H1 (cell line): ENCODE measurements around the gene ALPL. TPM values are rescaled to one million over a fixed set of nuclear protein-coding genes. Genes with fewer than 3 reads are reported as not detected.

Experiments
- CTCF ChIA-PET: fragments of 300-600 bp; sonication (Branson Sonifier 250); formaldehyde crosslinking; loops from one replicate; lab custom pipeline; 2021; ENCODE audit not compliant: partially characterized antibody; lab: Charles Lee
- POLR2A ChIA-PET: fragments of 300-600 bp; sonication (Branson Sonifier 250); formaldehyde crosslinking; loops from one replicate; lab custom pipeline; 2021; ENCODE audit warnings: inconsistent platforms; ENCODE audit not compliant: partially characterized antibody; lab: Charles Lee
- DNase-seq, 2 experiments: peaks; one replicate each; pipeline versions ENCODE4 v3.0.0 to v3.0.0-alpha.2; 2010 to 2022; ENCODE audit warnings: low spot score in 2 of 2, low read depth in 1 of 2, mixed read lengths in 1 of 2
- FAIRE-seq: peaks from 2 replicates; lab custom pipeline; 2011; peaks lifted over from hg19 to GRCh38; lab: Jason Lieb, UNC
- H2AFZ ChIP-seq: 2 replicates; pipeline ENCODE4 v1.8.1; 2012; ENCODE audit warnings: low read length, inconsistent platforms
- H2AK5ac ChIP-seq: 2 replicates; pipeline ENCODE4 v1.6.1; 2013; ENCODE audit warnings: low read depth, low read length
- H2BK120ac ChIP-seq: replicated peaks from 2 replicates; pipeline ENCODE3; 2013; ENCODE audit warnings: low read depth, low read length, inconsistent platforms
- H2BK12ac ChIP-seq: 2 replicates; pipeline ENCODE4 v1.6.1; 2013; ENCODE audit warnings: low read depth, low read length
- H2BK15ac ChIP-seq: 2 replicates; pipeline ENCODE4 v1.6.1; 2013; ENCODE audit warnings: low read length
- H2BK20ac ChIP-seq: 2 replicates; pipeline ENCODE4 v1.6.1; 2013; ENCODE audit warnings: low read length
- H2BK5ac ChIP-seq: 2 replicates; pipeline ENCODE4 v1.6.1; 2013; ENCODE audit warnings: low read depth, low read length
- H3K14ac ChIP-seq: 2 replicates; pipeline ENCODE4 v1.6.1; 2013; ENCODE audit warnings: inconsistent platforms; ENCODE audit not compliant: insufficient read length
- H3K18ac ChIP-seq: 2 replicates; pipeline ENCODE4 v1.6.1; 2013; ENCODE audit warnings: low read length; ENCODE audit errors: extremely low read depth
- H3K23ac ChIP-seq: 2 replicates; pipeline ENCODE4 v1.6.1; 2013; ENCODE audit warnings: inconsistent platforms; ENCODE audit not compliant: insufficient read length
- H3K23me2 ChIP-seq: 2 replicates; pipeline ENCODE4 v1.6.1; 2013; ENCODE audit warnings: low read depth, low read length
- H3K27ac ChIP-seq: 2 replicates; pipeline ENCODE4 v1.6.1; 2011; ENCODE audit warnings: low read depth, low read length, inconsistent platforms
- H3K27me3 ChIP-seq, 4 experiments: replicated peaks in 1 of 4; 1 replicate in 1 of 4; 2 replicates in 3 of 4; pipeline versions ENCODE4 v1.6.1 to v1.8.1; 2011 to 2013; ENCODE audit warnings: low read length in 3 of 4, mild to moderate bottlenecking in 3 of 4, inconsistent platforms in 2 of 4, mixed read lengths in 2 of 4, moderate library complexity in 1 of 4; ENCODE audit not compliant: control insufficient read depth in 3 of 4, insufficient read depth in 3 of 4; ENCODE audit errors: extremely low read depth in 1 of 4
- H3K36me3 ChIP-seq, 4 experiments: 2 replicates each; pipeline versions ENCODE4 v1.6.1 to v1.8.1; 2011 to 2013; ENCODE audit warnings: mild to moderate bottlenecking in 4 of 4, low read length in 3 of 4, moderate library complexity in 2 of 4, control low read depth in 1 of 4, inconsistent platforms in 1 of 4; ENCODE audit not compliant: insufficient read depth in 4 of 4, control insufficient read depth in 2 of 4
- H3K4ac ChIP-seq: replicated peaks from 2 replicates; pipeline ENCODE3; 2013; ENCODE audit warnings: low read length, low read depth, mixed read lengths, inconsistent platforms; ENCODE audit not compliant: insufficient read length
- H3K4me1 ChIP-seq, 4 experiments: replicated peaks in 1 of 4; 1 replicate in 1 of 4; 2 replicates in 3 of 4; pipeline versions ENCODE4 v1.6.1 to v1.8.1; 2011 to 2013; ENCODE audit warnings: low read length in 3 of 4, inconsistent platforms in 2 of 4, mixed read lengths in 1 of 4; ENCODE audit not compliant: insufficient read depth in 4 of 4, control insufficient read depth in 3 of 4
- H3K4me2 ChIP-seq, 2 experiments: 2 replicates each; pipeline versions ENCODE4 v1.6.1 to v1.8.1; 2011 to 2013; ENCODE audit warnings: low read depth in 2 of 2, low read length in 2 of 2, control low read depth in 1 of 2, inconsistent platforms in 1 of 2, mild to moderate bottlenecking in 1 of 2; ENCODE audit not compliant: insufficient read depth in 1 of 2
- H3K4me3 ChIP-seq, 4 experiments: fragments of 200-600, 300-600 bp in 1 of 4; sonication (generic), shearing (Covaris generic), sonication (Bioruptor Twin) in 1 of 4; 2 replicates each; pipeline versions ENCODE4 v1.5.1 to v1.8.1; 2011 to 2016; ENCODE audit warnings: low read length in 4 of 4, low read depth in 3 of 4, control low read depth in 2 of 4, inconsistent platforms in 2 of 4, mild to moderate bottlenecking in 2 of 4, mixed read lengths in 1 of 4, moderate library complexity in 1 of 4; ENCODE audit not compliant: insufficient read depth in 2 of 4; ENCODE audit errors: extremely low read depth in 1 of 4
- H3K56ac ChIP-seq: replicated peaks from 2 replicates; pipeline ENCODE3; 2013; ENCODE audit warnings: low read depth, mild to moderate bottlenecking, mixed read lengths, low read length, inconsistent platforms; ENCODE audit not compliant: insufficient read length
- H3K79me1 ChIP-seq: 2 replicates; pipeline ENCODE4 v1.6.1; 2013; ENCODE audit warnings: low read depth, low read length, control low read depth
- H3K79me2 ChIP-seq, 2 experiments: 2 replicates each; pipeline versions ENCODE4 v1.6.1 to v1.8.1; 2012 to 2013; ENCODE audit warnings: low read length in 2 of 2, mild to moderate bottlenecking in 2 of 2, inconsistent platforms in 1 of 2; ENCODE audit not compliant: insufficient read depth in 2 of 2, control insufficient read depth in 1 of 2
- H3K9ac ChIP-seq, 4 experiments: replicated peaks in 1 of 4; 1 replicate in 1 of 4; 2 replicates in 3 of 4; pipeline versions ENCODE4 v1.6.1 to v1.8.1; 2011 to 2013; ENCODE audit warnings: low read depth in 3 of 4, low read length in 3 of 4, control low read depth in 2 of 4, mild to moderate bottlenecking in 2 of 4, moderate library complexity in 2 of 4, inconsistent platforms in 1 of 4; ENCODE audit errors: extremely low read depth in 1 of 4
- H3K9me3 ChIP-seq, 2 experiments: 2 replicates each; pipeline versions ENCODE4 v1.6.1 to v1.8.1; 2012 to 2013; ENCODE audit warnings: mild to moderate bottlenecking in 2 of 2, moderate library complexity in 2 of 2, control low read depth in 1 of 2, inconsistent platforms in 1 of 2, low read depth in 1 of 2, low read length in 1 of 2, mixed read lengths in 1 of 2; ENCODE audit not compliant: insufficient read depth in 2 of 2
- H4K20me1 ChIP-seq, 2 experiments: replicated peaks in 1 of 2; 2 replicates each; pipeline versions ENCODE3 to v1.8.1; 2011 to 2013; ENCODE audit warnings: inconsistent platforms in 2 of 2, low read length in 2 of 2, mild to moderate bottlenecking in 1 of 2; ENCODE audit not compliant: insufficient read depth in 2 of 2, control insufficient read depth in 1 of 2
- H4K5ac ChIP-seq: 2 replicates; pipeline ENCODE4 v1.6.1; 2013; ENCODE audit warnings: low read length, low read depth, mixed read lengths, inconsistent platforms; ENCODE audit not compliant: insufficient read length
- H4K8ac ChIP-seq: 2 replicates; pipeline ENCODE4 v1.8.0; 2013; ENCODE audit warnings: mild to moderate bottlenecking, moderate library complexity, low read length, inconsistent platforms; ENCODE audit not compliant: insufficient read depth; ENCODE audit errors: extremely low read depth
- H4K91ac ChIP-seq: replicated peaks from 2 replicates; pipeline ENCODE3; 2013; ENCODE audit warnings: low read length, mixed read lengths, inconsistent platforms; ENCODE audit not compliant: insufficient read length
- BCL11A ChIP-seq, 2 experiments: IDR thresholded peaks; one replicate each; pipeline ENCODE4 v1.6.1; 2011; ENCODE audit warnings: low read depth in 2 of 2, low read length in 2 of 2, mild to moderate bottlenecking in 2 of 2
- CREB1 ChIP-seq: IDR thresholded peaks from 2 replicates; pipeline ENCODE4 v1.6.1; 2012; ENCODE audit warnings: inconsistent platforms
- CTBP2 ChIP-seq: IDR thresholded peaks from 2 replicates; pipeline ENCODE4 v1.7.0; 2011; ENCODE audit warnings: borderline replicate concordance, mild to moderate bottlenecking, moderate library complexity, mixed read lengths, low read length; ENCODE audit not compliant: insufficient read depth, insufficient read length
- E2F6 ChIP-seq: IDR thresholded peaks from 2 replicates; pipeline ENCODE4 v1.6.1; 2012; ENCODE audit warnings: inconsistent platforms
- MAX ChIP-seq: IDR thresholded peaks from 2 replicates; pipeline ENCODE4 v1.6.1; 2012; ENCODE audit warnings: inconsistent platforms
- RAD21 ChIP-seq, 2 experiments: IDR thresholded peaks in 1 of 2; conservative IDR thresholded peaks in 1 of 2; 2 replicates each; pipeline ENCODE4 v1.6.1; 2011; ENCODE audit warnings: low read depth in 2 of 2, low read length in 2 of 2, improper control_type of control experiment in 1 of 2, inconsistent platforms in 1 of 2, mild to moderate bottlenecking in 1 of 2, moderate library complexity in 1 of 2
- SIN3A ChIP-seq, 2 experiments: IDR thresholded peaks in 1 of 2; conservative IDR thresholded peaks in 1 of 2; 2 replicates each; pipeline ENCODE4 v1.6.1; 2011 to 2012; ENCODE audit warnings: low read length in 2 of 2, improper control_type of control experiment in 1 of 2, low read depth in 1 of 2, mild to moderate bottlenecking in 1 of 2
- TAF1 ChIP-seq: IDR thresholded peaks from 2 replicates; pipeline ENCODE4 v1.6.1; 2011; ENCODE audit warnings: mild to moderate bottlenecking, low read depth, low read length
- WGBS, 2 experiments: shearing (Covaris generic) in 1 of 2; methylation state at CpG; one replicate each; pipeline versions ENCODE4 v1.1.6 to v1.1.7; 2013 to 2015; ENCODE audit warnings: low lambda C conversion rate in 2 of 2, mixed read lengths in 2 of 2, inconsistent platforms in 1 of 2, low coverage in 1 of 2, missing lambda C conversion rate in 1 of 2; ENCODE audit not compliant: insufficient replicate concordance in 2 of 2, insufficient coverage in 1 of 2, insufficient read length in 1 of 2; ENCODE audit errors: extremely low coverage in 1 of 2, missing lambda C conversion rate in 1 of 2; 5-methylcytosine and 5-hydroxymethylcytosine counted together
- polyA plus RNA-seq, 7 experiments: library from polyadenylated mRNA; depleted of rRNA in 3 of 7; stranded (reverse) in 5 of 7; unstranded in 2 of 7; fragments of >200 nt in 5 of 7; fragments of 200-250 nt in 2 of 7; gene quantifications; 1 replicate in 5 of 7; 2 replicates in 1 of 7; 4 replicates in 1 of 7; pipeline versions ENCODE4 v1.2.1 to v1.2.3, GENCODE V29; 2011 to 2013; ENCODE audit warnings: missing spikeins in 2 of 7, mixed read lengths in 2 of 7
- total RNA-seq: library from RNA; stranded (reverse); fragmentation: NEBNext Ultra II Directional; extraction: Animal tissue kit (Norgen Biotek cat#: 25700); gene quantifications from 2 replicates; pipeline ENCODE4 v1.2.1, GENCODE V29; 2021

ALPL gene
- total and polyA plus RNA-seq, 2 of the 8 experiments (the other 6 are each of a cell fraction or from before 2014, with no cell fraction given): 175 to 362 TPM

DNA sequence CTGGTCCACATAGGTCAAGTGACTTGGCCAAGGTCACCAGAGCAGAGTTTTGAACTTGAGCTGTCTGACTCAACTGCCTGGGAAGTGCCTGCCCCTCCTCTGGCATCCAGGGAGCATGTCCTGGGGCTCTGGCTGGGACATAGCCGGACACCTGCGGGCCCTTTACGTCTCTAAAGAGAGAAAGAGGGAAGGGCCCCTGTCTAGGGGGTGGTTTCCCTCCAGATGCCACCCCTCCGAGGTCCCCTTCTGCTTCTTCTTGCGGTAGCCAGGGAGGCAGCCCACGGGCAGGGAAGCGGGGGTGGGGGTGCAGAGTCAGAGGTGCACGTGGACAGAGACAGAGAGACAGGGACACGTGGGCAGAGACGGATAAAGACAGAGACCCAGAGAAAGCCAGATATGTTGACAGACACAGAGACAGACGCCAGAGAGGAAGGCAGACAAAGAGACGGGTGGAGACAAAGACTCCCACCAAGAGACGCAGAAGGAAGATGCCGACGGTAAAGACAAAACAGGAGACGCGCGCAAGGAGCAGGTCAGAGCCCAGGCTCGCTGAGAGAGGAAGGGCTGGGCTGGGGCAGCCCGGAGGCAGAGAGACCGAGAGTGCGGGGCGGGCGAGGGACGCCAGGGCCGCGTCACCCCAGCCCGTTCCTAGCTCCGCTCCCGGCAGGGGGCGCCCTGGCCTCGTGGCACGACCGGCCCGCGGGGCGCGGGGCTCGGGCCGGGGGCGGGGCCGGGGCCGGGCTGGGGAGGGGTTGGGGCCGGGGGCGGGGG lies 458 bp upstream of the ALPL start:
- H3K4ac ChIP-seq: no peak overlapping the region
- FAIRE-seq (no peak), DNase-seq (peak; percentile 67 to 97)
- H3K36me3 ChIP-seq: peaks cover 0 to 5% (median 0%) of the 10 kb centered on the region in 4 experiments; a peak in 2 of 8 replicates
- H2AK5ac ChIP-seq: no peak overlapping the region
- peak overlapping the region; percentile 72; the same call in 1 of the 2 replicates for H2BK15ac ChIP-seq
- H2BK20ac ChIP-seq: peak overlapping the region; percentile 48; the same call in 1 of the 2 replicates
- 10% methylated on average over 26 of the region's 45 CpGs; no CpG with 5 or more reads in 1 of the 2 experiments for WGBS, 2 experiments
- peak overlapping the region in 2 of 4 experiments; percentile 16 to 43; a peak in 2 of 7 replicates for H3K9ac ChIP-seq
- no peak overlapping the region for H3K56ac ChIP-seq
- H3K23ac ChIP-seq: no peak overlapping the region
- H3K4me3 ChIP-seq: peak overlapping the region; percentile 14 to 78 (median 42); a peak in 6 of 8 replicates
- peaks cover 10% of the 10 kb centered on the region; the same call in 1 of the 2 replicates for H3K23me2 ChIP-seq
- H2BK120ac ChIP-seq: no peak overlapping the region
- H3K79me2 ChIP-seq: peaks cover 7 to 34% of the 10 kb centered on the region in 2 experiments; a peak in 3 of 4 replicates
- peak overlapping the region; percentile 48 for H3K18ac ChIP-seq
- H3K14ac ChIP-seq: no peak overlapping the region
- peaks cover 14 to 22% (median 17%) of the 10 kb centered on the region in 4 experiments for H3K4me1 ChIP-seq
- H3K27me3 ChIP-seq: peaks cover 0 to 17% (median 10%) of the 10 kb centered on the region in 4 experiments; a peak in 6 of 7 replicates
- H2BK12ac ChIP-seq: peak overlapping the region; percentile 95; the same call in 1 of the 2 replicates
- CTCF ChIA-PET: interaction anchor here (0.6 to 26.3 kb wide), 16 partner anchors 10 to 189 kb away, joined by 3 to 372 read pairs (median 4); no protein-coding TSS in a partner anchor
- POLR2A ChIA-PET: interaction anchor here (1.1 to 2.0 kb wide), 3 partner anchors 16 to 29 kb away, joined by 3 to 5 read pairs (median 4); no protein-coding TSS in a partner anchor
- H2BK5ac ChIP-seq: 0 out of 2 replicates have a peak overlapping the region, but pooled peaks have one; percentile 21
- no peak overlapping the region; the same call in 1 of the 2 replicates for H4K8ac ChIP-seq
- no peaks in the 10 kb centered on the region for H3K9me3 ChIP-seq
- H4K20me1 ChIP-seq: peaks cover 7 to 16% of the 10 kb centered on the region in 2 experiments
- peak overlapping the region; percentile 67 to 70 for H3K4me2 ChIP-seq
- H4K91ac ChIP-seq: peak overlapping the region; percentile 61
- peaks cover 4% of the 10 kb centered on the region for H3K79me1 ChIP-seq
- no peak overlapping the region for H3K27ac ChIP-seq
- peak overlapping the region; percentile 79; the same call in 1 of the 2 replicates for H2AFZ ChIP-seq
- no peak overlapping the region for H4K5ac ChIP-seq
- TF ChIP-seq CTBP2: no peak
- TF ChIP-seq BCL11A (IDR thresholded peaks at IDR 0.05; ENCODE audit: low read depth in 2 of 2, low read length in 2 of 2): no peak
- peak; percentile 76 for TF ChIP-seq CREB1
- 0 out of 4 replicates have a peak, but pooled peaks of 1 of the 2 experiments have one; percentile 51 for TF ChIP-seq SIN3A (conservative IDR thresholded peaks at IDR 0.05 in 1 of 2, IDR thresholded peaks at IDR 0.05 in 1 of 2; ENCODE audit: low read depth in 1 of 2, low read length in 2 of 2)
- peak; percentile 75 for TF ChIP-seq MAX
- TF ChIP-seq TAF1: peak; percentile 56; the same call in 1 of the 2 replicates
- TF ChIP-seq E2F6: peak; percentile 11; the same call in 1 of the 2 replicates
- peak; percentile 59 to 77 for TF ChIP-seq RAD21 (IDR thresholded peaks at IDR 0.05 in 1 of 2, conservative IDR thresholded peaks at IDR 0.05 in 1 of 2; ENCODE audit: low read depth in 2 of 2, low read length in 2 of 2)
